DMS153 treated with DMSO at 0.1 percent for 48 hours (cell line): ENCODE data around the gene CYBC1.
A peak's percentile ranks its signal among the peaks of the same experiment; 100 is the strongest.
"Not testable (repeated sequence)": the region's sequence is repeated elsewhere in the genome, so short reads cannot be mapped to it uniquely, and the experiment has no call there.

Source experiments
- DNase-seq: peaks from one replicate; lab custom pipeline; 2025; ENCODE audit not compliant: unreplicated experiment; lab: John Stamatoyannopoulos, UW

The CYBC1 gene

DNA sequence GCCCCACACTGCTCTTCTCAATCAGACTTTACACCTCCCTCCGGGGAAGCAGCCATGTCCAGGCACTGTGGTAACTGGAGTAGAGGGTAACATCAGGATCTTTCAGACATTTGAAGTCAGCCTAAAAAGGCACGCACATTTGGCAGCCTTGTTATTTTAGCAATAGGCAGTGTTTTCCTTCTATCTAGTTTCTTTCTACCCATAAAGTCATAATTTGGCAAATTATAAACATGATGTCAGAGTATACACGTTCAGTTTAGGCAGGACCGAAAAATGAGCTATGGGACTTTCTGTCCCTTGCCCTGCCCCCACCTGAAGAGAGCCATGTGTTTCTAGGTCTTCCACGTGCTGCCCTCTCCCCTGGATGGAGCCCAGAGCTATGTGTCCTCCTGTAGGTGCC is 29.1 kb upstream of the CYBC1 start:
- no peak for DNase-seq

GRCh38 chr17:82477934-82478333 is 27.4 kb upstream of the CYBC1 start:
- DNase-seq = no peak

DNA sequence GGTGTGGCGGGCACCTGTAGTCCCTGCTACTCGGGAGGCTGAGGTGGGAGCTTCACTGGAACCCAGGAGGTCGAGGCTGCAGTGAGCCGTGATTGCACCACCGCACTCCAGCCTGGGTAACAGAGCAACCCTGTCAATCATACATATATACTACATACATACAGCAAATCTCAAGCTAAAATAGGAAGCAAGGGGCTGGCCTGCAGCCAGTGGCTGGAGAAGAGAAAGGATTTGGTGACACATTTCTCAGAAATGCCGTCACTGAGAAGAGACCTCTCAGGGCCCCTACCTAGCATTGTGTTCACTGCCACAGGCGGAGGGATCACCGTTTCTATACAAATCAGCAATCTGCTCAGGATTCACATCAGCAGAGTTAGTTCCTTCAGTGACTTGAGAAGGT is 24.9 kb upstream of the CYBC1 start:
- no peak for DNase-seq

GRCh38 chr17:82474223-82475010 is 23.9 kb upstream of the CYBC1 start:
- DNase-seq = no peak

- DNase-seq = no peak
Observed at GRCh38 chr17:82470065-82470464, 19.5 kb upstream of the CYBC1 start.

DNA sequence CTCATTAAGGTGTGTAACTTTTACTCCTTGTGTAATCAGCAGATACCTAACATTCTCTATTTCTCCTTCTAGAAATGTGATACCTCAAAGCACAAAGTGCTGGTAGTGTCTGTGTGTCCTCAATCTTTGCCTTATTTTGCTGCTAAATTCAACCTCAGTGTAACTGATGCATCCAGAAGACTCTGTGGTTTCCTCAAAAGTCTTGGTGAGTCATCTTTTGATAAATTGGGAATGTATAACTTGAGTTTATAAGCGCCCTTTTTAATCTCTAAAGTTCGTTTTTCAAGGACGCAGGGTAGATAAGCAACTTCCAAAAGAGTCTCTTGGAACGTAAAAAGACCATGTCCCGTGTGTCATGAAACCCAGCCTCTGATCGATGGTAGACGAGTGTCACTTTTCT is 18.1 kb upstream of the CYBC1 start:
- no peak for DNase-seq

DNA sequence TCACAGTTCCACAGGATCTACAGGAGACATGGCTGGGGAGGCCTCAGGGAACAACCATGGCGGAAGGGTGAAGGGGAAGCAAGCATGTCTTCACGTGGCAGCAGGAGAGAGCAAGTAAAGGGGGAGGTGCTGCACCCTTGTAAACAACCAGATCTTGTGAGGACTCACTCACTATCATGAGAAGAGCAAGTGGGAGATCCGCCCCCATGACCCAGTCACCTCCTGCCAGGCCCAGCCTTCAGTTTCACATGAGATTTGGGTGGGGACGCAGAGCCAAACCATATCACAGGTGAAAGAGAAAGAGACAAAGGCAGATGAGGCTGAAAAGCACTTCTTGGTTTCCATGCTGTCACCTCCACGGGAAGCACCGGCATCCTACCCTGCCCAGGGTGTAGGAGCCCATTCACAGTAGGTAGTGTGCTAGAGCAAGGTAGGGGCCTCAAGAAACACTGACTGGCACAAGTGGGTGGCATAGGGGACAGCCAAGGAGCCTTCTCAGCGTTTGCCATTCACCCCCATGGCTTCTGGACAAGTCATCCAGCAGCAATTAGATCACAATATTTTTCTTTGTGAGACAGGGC is 14.6 kb upstream of the CYBC1 start:
- no peak for DNase-seq

GRCh38 chr17:82464567-82464929 is 14.0 kb upstream of the CYBC1 start:
- no peak for DNase-seq

- DNase-seq = no peak
Observed at GRCh38 chr17:82463925-82464566, 13.5 kb upstream of the CYBC1 start.

GRCh38 chr17:82463391-82463790 is 12.8 kb upstream of the CYBC1 start:
- DNase-seq = no peak

GRCh38 chr17:82461827-82462524 is 11.4 kb upstream of the CYBC1 start:
- no peak for DNase-seq

DNA sequence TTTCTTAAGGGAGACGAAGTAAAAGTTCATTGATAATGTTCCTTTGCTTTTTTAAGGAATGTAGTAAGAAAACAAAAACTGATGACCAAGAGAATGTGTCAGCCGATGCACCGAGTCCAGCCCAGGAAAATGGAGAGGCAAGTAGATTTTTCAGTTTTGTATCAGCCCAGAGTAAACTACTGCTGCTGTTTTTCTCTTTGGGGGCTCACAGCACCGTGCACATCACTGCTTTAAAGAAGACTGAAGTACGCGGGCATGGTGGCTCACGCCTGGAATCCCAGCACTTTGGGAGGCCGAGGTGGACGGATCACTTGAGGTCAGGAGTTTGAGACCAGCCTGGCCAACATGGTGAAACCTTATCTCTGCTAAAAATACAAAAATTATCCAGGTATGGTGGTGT is 9.4 kb upstream of the CYBC1 start:
- not testable (repeated sequence) for DNase-seq

GRCh38 chr17:82458885-82459424 is 8.4 kb upstream of the CYBC1 start:
- no peak for DNase-seq

DNA sequence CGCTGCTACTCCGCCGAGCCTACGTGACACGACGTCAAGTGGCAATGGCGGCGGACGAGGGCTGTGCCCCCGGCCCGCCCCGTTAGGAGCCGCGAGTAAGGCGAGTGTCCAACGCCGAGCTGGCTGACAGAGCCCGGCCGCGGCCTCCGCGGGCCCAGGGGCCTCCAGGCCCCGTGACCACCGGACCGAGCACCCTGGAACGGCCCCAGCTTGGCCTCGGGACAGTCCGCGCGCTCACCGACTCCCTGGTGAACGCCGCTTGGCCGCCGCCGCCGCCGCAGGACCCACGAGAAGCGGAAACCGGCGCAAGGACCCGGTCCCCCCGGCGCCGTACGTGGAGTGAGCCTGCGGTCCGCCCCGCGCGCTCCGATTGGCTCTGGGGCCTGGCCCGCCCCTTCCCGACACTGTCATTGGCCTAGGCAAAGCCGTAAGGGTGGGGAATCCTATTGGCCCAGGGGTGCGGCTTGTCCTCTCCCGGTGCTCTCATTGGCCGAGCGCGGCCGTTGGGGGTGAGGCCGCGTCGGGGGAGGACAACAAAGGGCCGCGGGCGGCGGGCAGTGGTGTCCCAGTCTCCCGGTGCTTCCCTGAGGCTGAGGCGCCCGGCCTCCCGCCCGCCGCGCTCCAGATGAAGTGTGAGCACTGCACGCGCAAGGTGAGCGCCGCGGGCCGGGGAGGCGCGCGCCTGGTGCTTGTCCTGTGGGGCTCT is 7.8 kb upstream of the CYBC1 start, which contains the start of gene NARF:
NARF (plus strand) TSS at position 563 of the 706 bp plus-strand sequence; CDS start at position 626, 63 bp downstream.
- DNase-seq = peak; percentile 86

- peak; percentile 84 for DNase-seq
Observed at GRCh38 chr17:82457929-82458178, 7.3 kb upstream of the CYBC1 start.

- DNase-seq = no peak
Observed at GRCh38 chr17:82457073-82457928, 6.7 kb upstream of the CYBC1 start.

DNA sequence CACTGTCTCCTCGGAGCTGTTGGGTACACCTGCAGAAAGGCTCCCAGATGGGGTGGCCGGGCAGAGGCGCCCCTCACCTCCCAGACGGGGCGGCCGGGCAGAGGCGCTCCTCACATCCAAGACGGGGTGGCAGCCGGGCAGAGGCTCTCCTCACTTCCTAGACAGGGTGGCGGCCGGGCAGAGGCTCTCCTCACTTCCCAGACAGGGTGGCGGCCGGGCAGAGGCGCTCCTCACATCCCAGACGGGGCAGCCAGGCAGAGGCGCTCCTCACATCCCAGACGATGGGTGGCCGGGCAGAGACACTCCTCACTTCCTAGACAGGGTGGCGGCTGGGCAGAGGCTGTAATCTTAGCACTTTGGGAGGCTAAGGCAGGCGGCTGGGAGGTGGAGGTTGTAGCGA is 3.2 kb upstream of the CYBC1 start:
- DNase-seq = not testable (repeated sequence)

- DNase-seq = not testable (repeated sequence)
Observed at GRCh38 chr17:82453151-82453550, 2.6 kb upstream of the CYBC1 start.

- no peak for DNase-seq
Observed at GRCh38 chr17:82452162-82452561, 1.6 kb upstream of the CYBC1 start.

DNA sequence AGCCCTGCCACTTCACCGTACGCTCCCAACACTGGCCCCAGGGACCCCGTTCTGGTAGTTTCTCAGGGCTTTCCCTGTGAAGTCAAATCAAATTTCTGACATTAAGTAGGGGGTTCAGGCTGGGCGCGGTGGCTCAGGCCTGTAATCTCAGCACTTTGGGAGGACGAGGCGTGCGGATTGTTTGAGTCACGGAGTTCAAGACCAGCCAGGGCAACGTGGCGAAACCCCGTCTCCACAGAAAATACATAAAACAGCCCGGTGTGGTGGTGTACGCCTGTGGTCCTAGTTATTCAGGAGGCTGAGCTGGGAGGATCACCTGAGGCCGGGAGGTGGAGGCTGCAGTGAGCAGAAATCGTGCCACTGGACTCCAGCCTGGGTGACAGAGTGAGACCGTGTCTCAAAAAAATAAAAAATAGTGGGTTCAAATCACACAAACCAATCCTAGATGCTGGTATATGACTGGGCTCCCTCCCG is 632 bp downstream of the CYBC1 start:
- DNase-seq = no peak
